Measurements from ENCODE around the gene PCED1A. TPM values are rescaled to one million over a fixed set of nuclear protein-coding genes. Genes with fewer than 3 reads are reported as not detected.

The PCED1A gene
- total and polyA plus RNA-seq, 9 of the 15 experiments (the other 6 are each of a cell fraction or from before 2014, with no cell fraction given), result 1.5 to 11.5 (median 5.9) TPM

GRCh38 chr20:2826655-2827054 is 13.8 kb downstream of the PCED1A start:
- no peaks in the 10 kb centered on the region for H3K9me1 ChIP-seq (ENCODE audit: control insufficient read depth, insufficient read depth, low read length)
- no peaks in the 10 kb centered on the region for H4K20me1 ChIP-seq (replicated peaks; ENCODE audit: control insufficient read depth, insufficient read depth, low read length)
- H3K4me3 ChIP-seq, result no peak overlapping the region
- TF ChIP-seq CHD1 (IDR thresholded peaks at IDR 0.05; ENCODE audit: low read length) (no peak), CEBPZ (IDR thresholded peaks at IDR 0.05; ENCODE audit: borderline replicate concordance, low read depth, low read length) (no peak), MEF2D (tag; conservative IDR thresholded peaks at IDR 0.05; ENCODE audit: low read depth) (no peak), ATF7 (IDR thresholded peaks at IDR 0.05) (no peak), ATF2 (CRISPR knock-in tag; IDR thresholded peaks at IDR 0.05) (no peak), RFX1 (IDR thresholded peaks at IDR 0.05) (no peak), NR0B1 (IDR thresholded peaks at IDR 0.05; ENCODE audit: partially characterized antibody) (no peak), CEBPG (CRISPR knock-in tag; IDR thresholded peaks at IDR 0.05) (no peak), CEBPG (tag; conservative IDR thresholded peaks at IDR 0.05 in 1 of 2, IDR thresholded peaks at IDR 0.05 in 1 of 2) (peak in 1 of 2 experiments; percentile 57; a peak in 1 of 4 replicates)
- no peak overlapping the region for H3K4me2 ChIP-seq (ENCODE audit: insufficient read depth, low read length)
- FAIRE-seq (no peak), ATAC-seq (no peak), DNase-seq (ENCODE audit: extremely low read depth in 1 of 4, low spot score in 3 of 4) (no peak)
- H3K9me3 ChIP-seq (replicated peaks; ENCODE audit: control insufficient read depth, insufficient read depth, low read depth, low read length), result no peaks in the 10 kb centered on the region
- ChIA-PET POLR2A (interaction anchor here (1.1 kb wide), 1 partner anchor 14 kb away, joined by 3 read pairs; the partner anchor contains the start of genes PCED1A and VPS16), CTCF (ENCODE audit: low intra/inter-chr PET ratio) (no interaction called here)
- H3K79me2 ChIP-seq (ENCODE audit: control insufficient read depth, insufficient read depth, low read length), result no peaks in the 10 kb centered on the region
- H3K36me3 ChIP-seq (ENCODE audit: control insufficient read depth, insufficient read depth, low read length), result no peaks in the 10 kb centered on the region
- 24% methylated on average over 4 of the region's 4 CpGs for WGBS (ENCODE audit: insufficient coverage, low coverage, missing lambda C conversion rate)
- intact Hi-C loops (cut with micrococcal nuclease), result no loop called here
- no peak overlapping the region for H2AFZ ChIP-seq (ENCODE audit: low read depth, low read length)
- H3K27me3 ChIP-seq (ENCODE audit: control insufficient read depth in 2 of 2, insufficient read depth in 2 of 2, low read length in 2 of 2), result no peaks in the 10 kb centered on the region
- BruUV-seq (replicated peaks), result no TSS peak
- in situ Hi-C loops (cut with MboI), result no loop called here
- H3K4me1 ChIP-seq (replicated peaks in 1 of 2; ENCODE audit: control insufficient read depth in 2 of 2, insufficient read depth in 2 of 2, low read length in 2 of 2), result peaks cover 2 to 5% of the 10 kb centered on the region in 2 experiments; a peak in 2 of 5 replicates
- no peak overlapping the region for H3K9ac ChIP-seq (ENCODE audit: insufficient read depth in 1 of 2, low read depth in 2 of 2, low read length in 2 of 2)
- no peak overlapping the region for H3K27ac ChIP-seq (ENCODE audit: extremely low read depth, low read depth, low read length)
